OCI-LY3 (cell line): Measurements from ENCODE around the gene CDH8.

ENCODE experiments used
- H2AFZ ChIP-seq: fragments of 200-600, 300-600 bp; shearing (Covaris generic); 2 replicates; pipeline ENCODE4 v1.6.0; 2014; ENCODE audit warnings: antibody characterized with exemption, low read depth, low read length
- H3K27ac ChIP-seq: fragments of 200-600, 300-600 bp; sonication (generic); 2 replicates; pipeline ENCODE4 v1.5.1; 2014; ENCODE audit warnings: mild to moderate bottlenecking, low read length, moderate library complexity, mixed read lengths
- H3K27me3 ChIP-seq: fragments of 200-600, 300-600 bp; sonication (generic); 2 replicates; pipeline ENCODE4 v1.6.1; 2014; ENCODE audit warnings: low read depth, low read length, mixed read lengths
- H3K36me3 ChIP-seq: fragments of 200-600, 300-600 bp; sonication (generic); replicated peaks from 2 replicates; pipeline ENCODE3; 2014; ENCODE audit warnings: low read depth, low read length, mixed read lengths
- H3K4me1 ChIP-seq: fragments of 300-600, 200-600 bp; sonication (generic); 2 replicates; pipeline ENCODE4 v1.6.1; 2014; ENCODE audit warnings: low read length, mixed read lengths
- H3K4me2 ChIP-seq: fragments of 200-600, 300-600 bp; sonication (generic); 2 replicates; pipeline ENCODE4 v1.6.1; 2014; ENCODE audit warnings: low read length, mixed read lengths
- H3K4me3 ChIP-seq: fragments of 300-600, 200-600 bp; sonication (generic); 2 replicates; pipeline ENCODE4 v1.5.1; 2014; ENCODE audit warnings: antibody characterized with exemption, mild to moderate bottlenecking, low read length, moderate library complexity
- H3K79me2 ChIP-seq: fragments of 300-600, 200-600 bp; shearing (Covaris generic); 2 replicates; pipeline ENCODE4 v1.6.1; 2014; ENCODE audit warnings: mild to moderate bottlenecking, low read length, mixed read lengths
- H3K9ac ChIP-seq: fragments of 300-600, 200-600 bp; shearing (Covaris generic); 2 replicates; pipeline ENCODE4 v1.6.0; 2014; ENCODE audit warnings: mild to moderate bottlenecking, low read length, moderate library complexity
- H3K9me3 ChIP-seq: fragments of 200-600, 300-600 bp; shearing (Covaris generic); 2 replicates; pipeline ENCODE4 v1.6.1; 2014; ENCODE audit warnings: low read length, mixed read lengths; ENCODE audit not compliant: insufficient read depth
- H4K20me1 ChIP-seq: fragments of 200-600, 300-600 bp; sonication (generic); 2 replicates; pipeline ENCODE4 v1.6.1; 2016; ENCODE audit warnings: low read length, mixed read lengths; ENCODE audit not compliant: insufficient read depth
- CTCF ChIP-seq: fragments of 200-600, 300-600 bp; sonication (generic); IDR thresholded peaks from 2 replicates; pipeline ENCODE4 v1.5.1; 2014; ENCODE audit warnings: antibody characterized with exemption, low read length, low read depth
- EZH2phosphoT487 ChIP-seq: fragments of 200-600 bp; shearing (Covaris generic); IDR thresholded peaks from 2 replicates; pipeline ENCODE4 v1.6.1; 2018; ENCODE audit warnings: antibody characterized with exemption, mixed run types, low read depth

Gene CDH8

GRCh38 chr16:61823326-61823725, 212.9 kb downstream of the CDH8 start:
- Histone ChIP-seq H4K20me1 (no peaks in the 10 kb centered on the region), H3K4me2 (no peak overlapping the region), H3K4me1 (no peaks in the 10 kb centered on the region), H3K27me3 (no peaks in the 10 kb centered on the region), H3K79me2 (no peaks in the 10 kb centered on the region), H2AFZ (no peak overlapping the region), H3K4me3 (no peak overlapping the region), H3K9ac (no peak overlapping the region), H3K9me3 (no peaks in the 10 kb centered on the region), H3K27ac (no peak overlapping the region), H3K36me3 (no peaks in the 10 kb centered on the region)
- no peak for TF ChIP-seq CTCF
- TF ChIP-seq EZH2phosphoT487, result no peak

- no peaks in the 10 kb centered on the region for H3K79me2 ChIP-seq
- no peak overlapping the region for H3K27ac ChIP-seq
- H4K20me1 ChIP-seq, result no peaks in the 10 kb centered on the region
- H3K4me2 ChIP-seq, result no peak overlapping the region
- no peaks in the 10 kb centered on the region for H3K9me3 ChIP-seq
- TF ChIP-seq EZH2phosphoT487, result no peak
- no peak for TF ChIP-seq CTCF
- no peak overlapping the region for H2AFZ ChIP-seq
- no peaks in the 10 kb centered on the region for H3K36me3 ChIP-seq
- H3K4me1 ChIP-seq, result no peaks in the 10 kb centered on the region
- H3K4me3 ChIP-seq, result no peak overlapping the region
- no peaks in the 10 kb centered on the region for H3K27me3 ChIP-seq
- H3K9ac ChIP-seq, result no peak overlapping the region
Measured at GRCh38 chr16:61820820-61821219, 215.4 kb downstream of the CDH8 start.

GRCh38 chr16:61820398-61820797, 215.8 kb downstream of the CDH8 start:
- no peak overlapping the region for H3K4me3 ChIP-seq
- no peak overlapping the region for H2AFZ ChIP-seq
- no peak overlapping the region for H3K9ac ChIP-seq
- H3K27me3 ChIP-seq, result no peaks in the 10 kb centered on the region
- H3K4me2 ChIP-seq, result no peak overlapping the region
- no peaks in the 10 kb centered on the region for H3K79me2 ChIP-seq
- H3K27ac ChIP-seq, result no peak overlapping the region
- H3K36me3 ChIP-seq, result no peaks in the 10 kb centered on the region
- TF ChIP-seq CTCF (no peak), EZH2phosphoT487 (no peak)
- no peaks in the 10 kb centered on the region for H3K4me1 ChIP-seq
- no peaks in the 10 kb centered on the region for H4K20me1 ChIP-seq
- H3K9me3 ChIP-seq, result no peaks in the 10 kb centered on the region

GRCh38 chr16:61818850-61819249, 217.4 kb downstream of the CDH8 start:
- Histone ChIP-seq H3K36me3 (no peaks in the 10 kb centered on the region), H2AFZ (no peak overlapping the region), H3K4me3 (no peak overlapping the region), H3K27me3 (no peaks in the 10 kb centered on the region), H3K4me2 (no peak overlapping the region), H3K9ac (no peak overlapping the region), H3K9me3 (no peaks in the 10 kb centered on the region), H3K4me1 (no peaks in the 10 kb centered on the region), H3K27ac (no peak overlapping the region), H3K79me2 (no peaks in the 10 kb centered on the region), H4K20me1 (no peaks in the 10 kb centered on the region)
- no peak for TF ChIP-seq CTCF
- TF ChIP-seq EZH2phosphoT487, result no peak
